SK-N-SH (cell line): ENCODE data around the gene SLC38A2.

Experiments used
- CTCF ChIP-seq: fragments of 200-600 bp; sonication (generic); IDR thresholded peaks from 2 replicates; pipeline ENCODE4 v1.6.1; 2017; ENCODE audit warnings: antibody characterized with exemption, mild to moderate bottlenecking, moderate library complexity
- EP300 ChIP-seq, 2 experiments: IDR thresholded peaks; 2 replicates each; pipeline versions ENCODE4 v1.4.0 to v1.6.1; 2012; ENCODE audit warnings: borderline replicate concordance in 1 of 2, low read depth in 1 of 2, low read length in 1 of 2
- GATA2 ChIP-seq: sonication (generic); formaldehyde crosslinking; IDR thresholded peaks from 2 replicates; pipeline ENCODE4 v1.5.0; 2020; ENCODE audit warnings: mild to moderate bottlenecking, missing genetic modification reagents
- POLR2AphosphoS5 ChIP-seq: IDR thresholded peaks from 2 replicates; pipeline ENCODE4 v1.6.1; 2012; ENCODE audit warnings: low read depth, low read length
- RXRA ChIP-seq: IDR thresholded peaks from 2 replicates; pipeline ENCODE4 v1.4.0; 2012; ENCODE audit warnings: low read depth, mild to moderate bottlenecking, borderline replicate concordance
- TAF1 ChIP-seq: IDR thresholded peaks from 2 replicates; pipeline ENCODE4 v1.6.1; 2012; ENCODE audit warnings: low read depth, mild to moderate bottlenecking, low read length, moderate library complexity, borderline replicate concordance

DNA sequence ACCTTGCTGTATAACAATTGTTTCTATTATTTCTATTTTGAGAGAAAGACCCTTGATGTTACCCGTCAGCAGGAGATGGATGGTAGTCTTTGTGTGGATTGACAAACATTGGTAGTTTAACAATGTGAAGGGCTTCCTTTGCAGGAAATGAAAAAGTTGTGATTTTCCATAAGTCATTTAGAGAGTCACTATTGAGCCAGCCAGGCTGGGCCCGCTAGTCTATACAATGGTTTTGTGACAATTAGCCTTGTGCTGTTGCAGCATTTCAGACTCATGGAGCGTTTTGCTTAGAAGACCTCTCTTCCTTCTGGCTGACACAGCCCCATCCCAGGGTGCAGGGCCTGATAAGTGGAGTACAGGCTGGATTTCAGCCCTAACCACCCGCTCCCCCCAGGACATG lies 18.3 kb upstream of the SLC38A2 start:
- no peak for TF ChIP-seq GATA2 (CRISPR knock-in tag)
- no peak for TF ChIP-seq CTCF
- TF ChIP-seq TAF1: no peak
- no peak for TF ChIP-seq EP300 (IDR thresholded peaks at IDR 0.05; ENCODE audit: borderline replicate concordance in 1 of 2, low read depth in 1 of 2, low read length in 1 of 2)
- TF ChIP-seq RXRA: no peak
- TF ChIP-seq POLR2AphosphoS5: no peak
